OCI-LY3 (cell line): ENCODE measurements around the gene TNS3.

ENCODE experiments used
- CTCF ChIP-seq: fragments of 200-600, 300-600 bp; sonication (generic); IDR thresholded peaks from 2 replicates; pipeline ENCODE4 v1.5.1; 2014; ENCODE audit warnings: antibody characterized with exemption, low read length, low read depth
- EZH2phosphoT487 ChIP-seq: fragments of 200-600 bp; shearing (Covaris generic); IDR thresholded peaks from 2 replicates; pipeline ENCODE4 v1.6.1; 2018; ENCODE audit warnings: antibody characterized with exemption, mixed run types, low read depth

GRCh38 chr7:47466832-47467231, 115.1 kb downstream of the TNS3 start:
- no peak for TF ChIP-seq CTCF
- no peak for TF ChIP-seq EZH2phosphoT487
